ENCODE results near the gene IQSEC2. TPM values are rescaled to one million over a fixed set of nuclear protein-coding genes. Genes with fewer than 3 reads are reported as not detected.

Gene IQSEC2
- total RNA-seq, 1 experiment from 2014 or later: not detected

DNA sequence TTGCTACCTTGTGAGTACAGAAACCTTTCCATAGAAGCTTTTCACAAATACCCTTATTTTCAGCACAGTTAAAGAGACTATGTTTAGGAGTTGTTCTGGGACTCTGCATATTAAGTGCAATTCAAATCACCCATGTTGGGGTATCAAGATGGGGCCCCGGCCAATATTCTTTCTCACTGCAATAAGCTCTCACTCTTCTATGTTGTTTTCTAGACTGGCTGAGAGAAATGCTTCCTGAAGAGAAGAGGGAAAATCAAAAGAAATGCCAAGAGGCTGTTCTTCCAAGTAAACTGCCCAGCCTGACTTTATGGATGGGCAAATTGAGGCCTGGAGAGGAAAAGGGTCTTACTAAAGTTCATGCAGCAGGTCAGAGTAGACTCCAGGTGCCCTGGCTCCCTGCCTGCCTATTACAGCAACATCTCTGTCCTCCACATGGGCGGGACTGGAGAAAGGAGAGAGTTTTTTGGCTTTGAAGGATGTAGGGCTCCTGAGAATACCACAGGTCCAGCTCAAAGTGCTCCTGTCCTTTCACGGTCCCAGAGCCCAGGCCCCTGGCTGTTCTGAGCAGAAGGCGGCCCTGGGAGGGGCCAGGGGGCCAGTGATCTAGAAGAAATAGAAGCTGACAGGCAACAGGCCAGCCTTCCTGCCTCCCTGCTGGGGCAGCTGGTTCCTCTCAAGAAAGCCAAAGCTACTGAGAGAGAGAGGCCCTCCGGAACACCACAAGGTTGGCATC lies 745 bp upstream of the IQSEC2 start:
- H2AFZ ChIP-seq (ENCODE audit: low read length): no peak overlapping the region
- no peak overlapping the region for H3K4me2 ChIP-seq (ENCODE audit: low read depth, low read length, poor library complexity, severe bottlenecking)
- H3K4me3 ChIP-seq (ENCODE audit: low read length): no peak overlapping the region
- H4K20me1 ChIP-seq (ENCODE audit: insufficient read depth, low read depth, low read length): no peaks in the 10 kb centered on the region
- H3K27ac ChIP-seq (ENCODE audit: low read length): no peak overlapping the region
- DNase-seq: no peak
- H3K9me2 ChIP-seq (replicated peaks; ENCODE audit: insufficient read depth, low read length): no peaks in the 10 kb centered on the region
- H3K4me1 ChIP-seq (ENCODE audit: low read length): no peaks in the 10 kb centered on the region
- no peaks in the 10 kb centered on the region for H3K9me3 ChIP-seq (ENCODE audit: low read length)
- H3K9ac ChIP-seq (ENCODE audit: low read length): no peak overlapping the region
- no peaks in the 10 kb centered on the region for H3K36me3 ChIP-seq (ENCODE audit: insufficient read depth, low read length)
- no peaks in the 10 kb centered on the region for H3K79me2 ChIP-seq (ENCODE audit: low read length)
- H3K27me3 ChIP-seq (ENCODE audit: low read length): no peaks in the 10 kb centered on the region

DNA sequence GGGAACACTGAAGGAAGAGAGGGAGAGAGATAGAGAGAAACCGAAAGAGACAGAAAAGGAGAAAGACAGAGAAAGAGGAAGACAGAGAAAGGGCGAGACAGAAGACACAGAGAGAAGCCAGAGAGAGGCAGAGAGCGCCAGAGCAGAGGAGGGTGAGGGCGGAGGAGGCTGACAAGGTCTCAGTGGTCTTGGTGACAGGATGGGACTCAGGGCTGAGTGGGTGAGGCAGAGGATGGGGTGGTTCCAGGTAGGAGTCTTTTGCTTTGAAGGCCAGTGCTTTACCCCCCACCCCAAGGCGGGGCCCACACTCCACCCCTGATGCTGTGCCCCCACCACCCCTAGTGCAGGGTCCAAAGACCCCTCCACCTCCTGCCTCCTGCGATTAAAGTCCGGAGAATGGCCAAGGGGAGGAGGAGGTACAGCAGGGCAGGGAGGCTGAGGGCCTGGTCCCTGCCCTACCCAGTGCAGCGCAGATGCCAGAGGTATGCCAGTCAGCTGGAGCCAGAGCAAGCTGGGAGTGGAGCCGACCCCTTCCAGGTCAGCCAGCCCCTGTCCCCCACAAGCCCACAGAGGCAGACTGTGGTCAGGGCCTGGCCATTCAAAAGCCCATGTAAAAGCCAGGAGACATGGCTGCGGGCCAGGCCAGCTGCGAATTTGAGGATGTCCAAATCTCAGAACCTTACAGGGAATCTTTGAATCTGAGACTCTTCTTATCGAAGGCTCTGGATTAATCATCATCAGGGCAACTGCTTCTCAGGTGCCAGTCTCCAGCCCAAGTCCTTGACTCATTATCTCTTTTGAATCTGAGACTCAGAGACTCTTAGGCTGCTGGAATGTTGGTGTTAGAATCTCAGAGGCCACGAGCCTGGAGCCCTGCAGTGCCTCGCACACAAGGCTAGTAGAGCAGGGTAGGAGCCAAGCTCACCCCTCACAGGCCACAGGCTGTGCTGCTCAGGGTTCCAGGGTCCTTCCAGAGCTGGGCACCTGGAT lies 758 bp downstream of the IQSEC2 start:
- Histone ChIP-seq H3K27me3 (ENCODE audit: low read length) (no peaks in the 10 kb centered on the region), H3K9me3 (ENCODE audit: low read length) (no peaks in the 10 kb centered on the region), H3K4me3 (ENCODE audit: low read length) (no peak overlapping the region), H3K4me1 (ENCODE audit: low read length) (no peaks in the 10 kb centered on the region), H3K9me2 (replicated peaks; ENCODE audit: insufficient read depth, low read length) (no peaks in the 10 kb centered on the region), H3K79me2 (ENCODE audit: low read length) (no peaks in the 10 kb centered on the region), H4K20me1 (ENCODE audit: insufficient read depth, low read depth, low read length) (no peaks in the 10 kb centered on the region), H3K4me2 (ENCODE audit: low read depth, low read length, poor library complexity, severe bottlenecking) (no peak overlapping the region), H3K36me3 (ENCODE audit: insufficient read depth, low read length) (no peaks in the 10 kb centered on the region), H3K9ac (ENCODE audit: low read length) (no peak overlapping the region), H2AFZ (ENCODE audit: low read length) (no peak overlapping the region), H3K27ac (ENCODE audit: low read length) (no peak overlapping the region)
- no peak for DNase-seq

DNA sequence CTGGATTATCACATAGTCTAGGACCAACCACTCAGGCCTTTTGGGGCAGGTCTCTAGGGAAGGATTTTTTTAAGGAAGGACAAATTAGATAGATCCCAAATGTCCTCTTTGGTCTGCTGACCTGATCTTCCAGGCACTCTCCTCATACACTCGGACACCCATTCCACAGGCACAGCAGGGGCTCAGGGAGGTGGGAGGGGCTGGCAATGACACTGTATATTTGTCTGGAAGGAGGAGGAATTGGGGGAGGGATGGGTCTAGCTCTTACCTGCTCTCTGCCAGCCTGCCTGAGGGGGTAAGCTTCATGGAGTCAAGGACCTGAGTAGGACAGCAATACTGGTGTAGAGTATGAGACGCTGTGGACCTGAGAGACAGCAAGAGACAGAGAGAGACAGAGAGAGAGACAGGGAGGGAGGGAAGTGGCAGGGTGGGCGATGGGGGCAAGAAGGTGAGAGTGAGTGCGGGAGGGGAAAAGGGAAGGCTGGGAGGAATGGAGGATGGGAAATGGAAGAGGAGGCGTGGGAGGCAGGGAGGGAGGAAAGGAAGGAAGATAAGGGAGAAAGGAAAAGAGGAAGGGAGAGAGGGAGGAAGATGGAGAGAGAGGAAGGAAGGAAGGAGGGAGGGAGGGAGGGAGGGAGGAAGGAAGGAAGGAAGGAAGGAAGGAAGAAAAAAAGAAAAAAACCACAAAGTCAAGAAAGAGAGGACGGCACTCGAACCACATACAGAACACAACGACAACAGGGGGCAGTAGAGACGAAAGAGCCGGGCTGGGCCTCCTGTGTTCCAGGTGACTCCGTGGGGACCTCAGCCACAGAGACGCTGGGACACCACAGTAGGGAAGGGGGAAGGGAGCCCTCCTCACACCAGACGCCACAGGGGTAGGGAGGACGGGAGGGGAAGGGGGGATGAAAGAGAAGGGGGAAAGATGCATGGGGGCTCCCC lies 1.8 kb downstream of the IQSEC2 start:
- H3K4me1 ChIP-seq (ENCODE audit: low read length): no peaks in the 10 kb centered on the region
- H3K27ac ChIP-seq (ENCODE audit: low read length): no peak overlapping the region
- no peak for DNase-seq
- H3K9me2 ChIP-seq (replicated peaks; ENCODE audit: insufficient read depth, low read length): no peaks in the 10 kb centered on the region
- H4K20me1 ChIP-seq (ENCODE audit: insufficient read depth, low read depth, low read length): no peaks in the 10 kb centered on the region
- H3K9me3 ChIP-seq (ENCODE audit: low read length): no peaks in the 10 kb centered on the region
- no peak overlapping the region for H2AFZ ChIP-seq (ENCODE audit: low read length)
- no peak overlapping the region for H3K4me3 ChIP-seq (ENCODE audit: low read length)
- H3K79me2 ChIP-seq (ENCODE audit: low read length): no peaks in the 10 kb centered on the region
- H3K9ac ChIP-seq (ENCODE audit: low read length): no peak overlapping the region
- no peak overlapping the region for H3K4me2 ChIP-seq (ENCODE audit: low read depth, low read length, poor library complexity, severe bottlenecking)
- no peaks in the 10 kb centered on the region for H3K36me3 ChIP-seq (ENCODE audit: insufficient read depth, low read length)
- H3K27me3 ChIP-seq (ENCODE audit: low read length): no peaks in the 10 kb centered on the region

DNA sequence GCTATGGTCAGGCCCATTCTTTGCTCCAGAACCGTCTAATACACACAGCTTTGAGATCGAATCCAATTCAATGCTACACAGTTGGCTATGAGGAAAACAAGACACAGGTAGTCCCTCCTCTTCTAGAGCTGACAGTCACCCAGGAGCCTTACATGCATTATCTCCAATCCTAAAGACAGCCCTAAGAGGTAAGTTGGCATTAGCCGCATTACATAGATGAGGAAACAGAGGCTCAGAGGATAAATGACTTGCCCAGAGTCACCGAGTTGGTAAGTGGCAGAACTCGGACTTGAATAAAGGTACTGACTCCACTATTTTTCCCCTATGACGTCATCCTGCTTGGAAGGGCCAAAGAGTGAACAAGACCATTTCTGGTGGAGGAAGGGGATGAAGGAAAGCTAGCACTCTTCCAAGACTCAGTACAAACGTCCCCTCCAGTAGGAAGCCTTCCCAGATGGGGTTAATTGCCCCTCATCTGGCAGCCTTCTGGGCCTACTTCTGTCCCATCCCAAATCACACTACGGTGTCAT lies 8.5 kb downstream of the IQSEC2 start:
- no peak overlapping the region for H3K9ac ChIP-seq (ENCODE audit: low read length)
- no peaks in the 10 kb centered on the region for H3K4me1 ChIP-seq (ENCODE audit: low read length)
- no peak for DNase-seq
- H3K9me2 ChIP-seq (replicated peaks; ENCODE audit: insufficient read depth, low read length): no peaks in the 10 kb centered on the region
- no peaks in the 10 kb centered on the region for H3K36me3 ChIP-seq (ENCODE audit: insufficient read depth, low read length)
- no peaks in the 10 kb centered on the region for H4K20me1 ChIP-seq (ENCODE audit: insufficient read depth, low read depth, low read length)
- no peaks in the 10 kb centered on the region for H3K9me3 ChIP-seq (ENCODE audit: low read length)
- H3K27ac ChIP-seq (ENCODE audit: low read length): no peak overlapping the region
- no peaks in the 10 kb centered on the region for H3K79me2 ChIP-seq (ENCODE audit: low read length)
- no peak overlapping the region for H3K4me2 ChIP-seq (ENCODE audit: low read depth, low read length, poor library complexity, severe bottlenecking)
- H2AFZ ChIP-seq (ENCODE audit: low read length): no peak overlapping the region
- no peaks in the 10 kb centered on the region for H3K27me3 ChIP-seq (ENCODE audit: low read length)
- H3K4me3 ChIP-seq (ENCODE audit: low read length): no peak overlapping the region

DNA sequence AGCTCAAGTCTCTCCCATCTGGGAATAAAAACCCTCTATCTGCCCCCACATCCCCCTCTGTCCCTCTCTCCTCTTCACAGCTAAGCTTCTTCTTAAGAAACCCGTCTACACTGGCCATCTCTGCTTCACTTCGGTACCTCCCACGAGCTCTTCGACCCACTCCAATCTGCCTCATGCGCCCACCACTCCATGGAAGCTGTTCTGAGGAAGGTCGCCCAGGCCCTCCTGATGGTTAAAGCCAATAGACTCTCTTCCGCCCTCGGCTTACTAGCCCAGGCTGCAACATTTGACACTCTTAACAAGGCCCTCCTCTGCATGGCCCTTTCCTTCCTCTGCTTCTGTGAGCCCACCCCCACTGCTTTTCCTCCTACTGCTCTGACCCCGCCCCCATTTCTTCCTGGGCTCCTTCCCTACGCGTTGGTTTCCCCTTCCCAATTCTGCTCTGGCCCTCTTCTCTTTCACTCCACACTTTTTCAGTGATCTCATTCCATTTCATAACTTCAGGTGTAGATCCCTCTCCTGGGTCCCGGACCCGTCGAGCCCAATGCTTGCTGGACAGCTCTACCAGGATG lies 11.8 kb downstream of the IQSEC2 start:
- no peaks in the 10 kb centered on the region for H3K36me3 ChIP-seq (ENCODE audit: insufficient read depth, low read length)
- no peaks in the 10 kb centered on the region for H3K9me2 ChIP-seq (replicated peaks; ENCODE audit: insufficient read depth, low read length)
- H3K9me3 ChIP-seq (ENCODE audit: low read length): no peaks in the 10 kb centered on the region
- no peak overlapping the region for H3K4me2 ChIP-seq (ENCODE audit: low read depth, low read length, poor library complexity, severe bottlenecking)
- H3K4me3 ChIP-seq (ENCODE audit: low read length): no peak overlapping the region
- no peak for DNase-seq
- no peak overlapping the region for H3K27ac ChIP-seq (ENCODE audit: low read length)
- H4K20me1 ChIP-seq (ENCODE audit: insufficient read depth, low read depth, low read length): no peaks in the 10 kb centered on the region
- H3K27me3 ChIP-seq (ENCODE audit: low read length): no peaks in the 10 kb centered on the region
- no peak overlapping the region for H3K9ac ChIP-seq (ENCODE audit: low read length)
- H3K4me1 ChIP-seq (ENCODE audit: low read length): no peaks in the 10 kb centered on the region
- no peak overlapping the region for H2AFZ ChIP-seq (ENCODE audit: low read length)
- H3K79me2 ChIP-seq (ENCODE audit: low read length): no peaks in the 10 kb centered on the region

DNA sequence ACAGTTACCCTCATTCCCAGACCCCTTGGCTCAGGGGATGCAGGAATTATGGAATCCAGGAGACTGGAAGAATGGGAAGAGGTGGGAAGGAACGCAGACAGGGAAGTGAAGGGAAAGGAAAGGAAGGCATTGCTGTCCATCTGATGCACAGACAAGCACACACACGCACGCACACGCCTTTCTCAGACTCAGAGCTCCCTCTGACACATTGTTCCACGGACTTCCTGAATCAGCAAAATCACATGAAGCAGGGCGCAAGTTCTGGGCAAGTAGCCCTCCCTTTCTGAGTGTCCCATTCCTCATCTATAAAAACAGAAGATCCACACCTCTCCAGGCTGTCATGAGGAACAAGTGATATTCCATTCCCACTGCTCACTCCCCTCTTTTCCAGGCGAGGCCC lies 13.2 kb downstream of the IQSEC2 start:
- Histone ChIP-seq H3K36me3 (ENCODE audit: insufficient read depth, low read length) (no peaks in the 10 kb centered on the region), H3K4me1 (ENCODE audit: low read length) (no peaks in the 10 kb centered on the region), H3K9me3 (ENCODE audit: low read length) (no peaks in the 10 kb centered on the region), H4K20me1 (ENCODE audit: insufficient read depth, low read depth, low read length) (no peaks in the 10 kb centered on the region), H3K27ac (ENCODE audit: low read length) (no peak overlapping the region), H3K4me2 (ENCODE audit: low read depth, low read length, poor library complexity, severe bottlenecking) (no peak overlapping the region), H3K4me3 (ENCODE audit: low read length) (no peak overlapping the region), H3K79me2 (ENCODE audit: low read length) (no peaks in the 10 kb centered on the region), H2AFZ (ENCODE audit: low read length) (no peak overlapping the region), H3K9me2 (replicated peaks; ENCODE audit: insufficient read depth, low read length) (no peaks in the 10 kb centered on the region), H3K27me3 (ENCODE audit: low read length) (no peaks in the 10 kb centered on the region), H3K9ac (ENCODE audit: low read length) (no peak overlapping the region)
- DNase-seq: no peak

DNA sequence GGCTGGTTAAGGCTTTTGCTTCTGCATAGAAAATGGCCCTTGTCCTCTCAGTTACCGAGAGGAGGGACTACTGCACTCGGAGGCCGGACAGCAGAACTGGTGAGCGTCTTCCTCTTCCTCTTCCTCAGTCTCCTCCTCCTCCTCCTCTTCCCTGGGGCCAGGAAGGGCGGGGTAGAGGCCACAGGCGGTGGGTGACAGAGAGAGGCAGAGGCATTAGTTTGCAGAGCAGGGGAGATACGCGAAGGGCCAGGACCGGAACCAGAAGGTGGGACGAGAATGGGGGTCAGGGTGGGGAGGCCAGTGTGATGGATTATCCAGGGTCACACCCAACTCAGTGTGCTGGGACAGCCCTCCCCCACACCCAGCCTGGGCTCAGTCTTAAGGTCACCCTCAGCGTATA lies 14.5 kb downstream of the IQSEC2 start:
- H3K4me2 ChIP-seq (ENCODE audit: low read depth, low read length, poor library complexity, severe bottlenecking): no peak overlapping the region
- no peaks in the 10 kb centered on the region for H3K9me3 ChIP-seq (ENCODE audit: low read length)
- no peak overlapping the region for H3K27ac ChIP-seq (ENCODE audit: low read length)
- H4K20me1 ChIP-seq (ENCODE audit: insufficient read depth, low read depth, low read length): no peaks in the 10 kb centered on the region
- no peak overlapping the region for H3K4me3 ChIP-seq (ENCODE audit: low read length)
- DNase-seq: no peak
- no peaks in the 10 kb centered on the region for H3K4me1 ChIP-seq (ENCODE audit: low read length)
- no peaks in the 10 kb centered on the region for H3K27me3 ChIP-seq (ENCODE audit: low read length)
- H3K36me3 ChIP-seq (ENCODE audit: insufficient read depth, low read length): no peaks in the 10 kb centered on the region
- no peaks in the 10 kb centered on the region for H3K9me2 ChIP-seq (replicated peaks; ENCODE audit: insufficient read depth, low read length)
- H3K79me2 ChIP-seq (ENCODE audit: low read length): no peaks in the 10 kb centered on the region
- no peak overlapping the region for H2AFZ ChIP-seq (ENCODE audit: low read length)
- H3K9ac ChIP-seq (ENCODE audit: low read length): no peak overlapping the region

Measured in Karpas-422 (cell line).